GM23338 (cell line): ENCODE results near the gene RAB43.

Source experiments
- CREB1 ChIP-seq: fragments of 250-450 bp; sonication (Bioruptor Pico); IDR thresholded peaks from 2 replicates; pipeline ENCODE4 v1.5.0; 2020; ENCODE audit warnings: low read depth, mild to moderate bottlenecking, moderate library complexity
- CTCF ChIP-seq, 2 experiments: fragments of 200-600 bp in 1 of 2; sonication (generic) in 1 of 2; conservative IDR thresholded peaks; 2 replicates each; pipeline versions ENCODE4 v1.5.1 to v1.6.1; 2016 to 2017; ENCODE audit warnings: antibody characterized with exemption in 2 of 2, low read depth in 2 of 2, mild to moderate bottlenecking in 2 of 2, moderate library complexity in 1 of 2
- EZH2 ChIP-seq: fragments of 200-600 bp; sonication (generic); IDR thresholded peaks from one replicate; pipeline ENCODE4 v1.8.0; 2017; ENCODE audit warnings: antibody characterized with exemption, mild to moderate bottlenecking, low read depth; ENCODE audit not compliant: unreplicated experiment
- EZH2phosphoT487 ChIP-seq: fragments of 200-600 bp; sonication (generic); IDR thresholded peaks from one replicate; pipeline ENCODE4 v1.8.1; 2018; ENCODE audit warnings: antibody characterized with exemption; ENCODE audit not compliant: unreplicated experiment
- JUNB ChIP-seq: IDR thresholded peaks from one replicate; pipeline ENCODE4 v1.6.1; 2016; ENCODE audit warnings: antibody characterized with exemption; ENCODE audit not compliant: unreplicated experiment
- NANOG ChIP-seq: IDR thresholded peaks from 2 replicates; pipeline ENCODE4 v1.6.1; 2016; ENCODE audit warnings: antibody characterized with exemption, borderline replicate concordance
- POLR2AphosphoS5 ChIP-seq: IDR thresholded peaks from 2 replicates; pipeline ENCODE4 v1.6.1; 2016; ENCODE audit warnings: antibody characterized with exemption, low read depth
- REST ChIP-seq: IDR thresholded peaks from one replicate; pipeline ENCODE4 v1.6.1; 2018; ENCODE audit warnings: antibody characterized with exemption; ENCODE audit not compliant: unreplicated experiment

GRCh38 chr3:129121016-129121791 is 400 bp downstream of the RAB43 start:
- TF ChIP-seq CTCF (conservative IDR thresholded peaks at IDR 0.05; ENCODE audit: low read depth in 2 of 2), result no peak
- no peak for TF ChIP-seq JUNB
- TF ChIP-seq EZH2, result no peak
- TF ChIP-seq NANOG, result no peak
- TF ChIP-seq CREB1 (CRISPR knock-in tag), result no peak
- no peak for TF ChIP-seq EZH2phosphoT487
- no peak for TF ChIP-seq REST
- TF ChIP-seq POLR2AphosphoS5, result no peak; the same call in none of the 2 replicates
